GM12891 (cell line): ENCODE measurements around the gene B4GALT1.

ENCODE experiments used
- POLR2A ChIP-seq: IDR thresholded peaks from 2 replicates; pipeline ENCODE4 v1.6.1; 2011; ENCODE audit warnings: low read depth, low read length, control low read depth
- POLR2AphosphoS5 ChIP-seq: IDR thresholded peaks from 2 replicates; pipeline ENCODE4 v1.6.1; 2011; ENCODE audit warnings: low read depth, low read length, control low read depth
- POU2F2 ChIP-seq: IDR thresholded peaks from 2 replicates; pipeline ENCODE4 v1.6.1; 2011; ENCODE audit warnings: low read depth, mild to moderate bottlenecking, control low read depth, low read length, moderate library complexity
- SPI1 ChIP-seq: IDR thresholded peaks from 2 replicates; pipeline ENCODE4 v1.6.1; 2011; ENCODE audit warnings: low read depth, low read length, control low read depth
- TAF1 ChIP-seq: IDR thresholded peaks from 2 replicates; pipeline ENCODE4 v1.6.1; 2011; ENCODE audit warnings: low read depth, low read length, control low read depth

DNA sequence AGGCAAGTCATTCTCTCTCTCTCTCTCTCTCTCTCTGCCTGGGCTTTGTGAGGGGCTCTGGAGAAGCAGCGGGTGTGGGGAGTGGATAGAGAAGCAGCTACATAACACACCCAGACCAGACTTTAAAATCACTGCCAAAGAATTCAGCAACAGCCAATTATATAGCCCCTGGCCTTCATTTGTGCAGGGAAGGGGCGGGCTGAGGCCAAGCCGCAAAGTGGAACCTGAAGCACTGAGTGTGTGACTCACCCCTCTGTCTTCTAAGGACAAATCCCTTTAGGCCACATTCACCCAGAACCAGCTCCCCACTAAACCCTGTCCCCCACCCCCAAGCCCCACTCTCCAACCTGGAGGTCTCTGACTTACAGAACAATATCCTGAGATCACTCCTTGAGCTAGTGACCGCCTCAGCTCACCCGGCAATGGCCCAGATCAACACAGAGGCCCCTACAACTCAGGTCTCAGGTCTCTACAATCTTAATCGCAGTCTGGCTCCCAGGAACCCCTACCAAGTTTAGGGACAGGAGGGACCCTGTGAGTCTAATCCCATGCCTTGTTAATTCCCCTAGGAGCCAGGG is 6.0 kb downstream of the B4GALT1 start:
- TF ChIP-seq POLR2AphosphoS5 (no peak), TAF1 (no peak), POLR2A (no peak), SPI1 (no peak), POU2F2 (no peak)
